ENCODE results near the gene RNU5B-1.
A peak's percentile ranks its signal among the peaks of the same experiment; 100 is the strongest.

Gene RNU5B-1

DNA sequence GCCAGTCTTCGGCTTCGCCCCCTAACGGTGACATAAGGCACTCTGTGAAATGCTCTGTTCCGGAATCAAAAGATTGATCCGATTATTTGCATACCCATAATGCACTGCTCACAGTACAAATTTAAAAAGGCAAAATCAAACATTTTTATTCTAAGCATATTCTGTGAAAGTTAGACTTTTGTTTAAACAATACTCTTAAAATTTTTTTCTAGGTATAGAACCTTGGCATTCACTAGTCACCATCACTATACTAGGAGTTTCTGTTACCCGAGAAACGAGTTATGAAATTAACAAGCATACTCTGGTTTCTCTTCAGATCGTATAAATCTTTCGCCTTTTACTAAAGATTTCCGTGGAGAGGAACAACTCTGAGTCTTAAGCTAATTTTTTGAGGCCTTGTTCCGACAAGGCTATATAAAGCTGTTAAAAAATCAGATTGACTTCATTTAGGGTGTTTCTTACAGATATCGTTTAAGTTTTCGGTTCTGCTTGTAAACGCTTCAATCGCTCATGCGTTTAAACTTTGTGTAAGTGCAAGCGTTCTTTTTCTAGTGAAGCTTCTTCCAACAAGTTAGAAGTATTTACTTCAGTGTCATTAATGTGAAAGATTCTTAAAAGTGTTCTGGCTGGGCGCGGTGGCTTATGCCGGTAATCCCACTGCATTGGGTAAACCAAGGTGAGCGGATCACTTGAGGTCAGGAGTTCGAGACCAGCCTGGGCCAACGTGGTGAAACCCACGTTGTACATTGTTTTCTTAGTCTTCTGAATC, at the start of gene RNU5B-1:
Gene RNU5B-1 (plus strand): TSS at position 297 of the 769 bp plus-strand sequence.
- DNase-seq, result peak; percentile 98

- no peak for DNase-seq
These were observed 49.7 kb upstream of the RNU5B-1 start for GRCh38 chr15:65254758-65255157.

GRCh38 chr15:65255486-65256140, 48.9 kb upstream of the RNU5B-1 start:
- DNase-seq, result no peak

DNA sequence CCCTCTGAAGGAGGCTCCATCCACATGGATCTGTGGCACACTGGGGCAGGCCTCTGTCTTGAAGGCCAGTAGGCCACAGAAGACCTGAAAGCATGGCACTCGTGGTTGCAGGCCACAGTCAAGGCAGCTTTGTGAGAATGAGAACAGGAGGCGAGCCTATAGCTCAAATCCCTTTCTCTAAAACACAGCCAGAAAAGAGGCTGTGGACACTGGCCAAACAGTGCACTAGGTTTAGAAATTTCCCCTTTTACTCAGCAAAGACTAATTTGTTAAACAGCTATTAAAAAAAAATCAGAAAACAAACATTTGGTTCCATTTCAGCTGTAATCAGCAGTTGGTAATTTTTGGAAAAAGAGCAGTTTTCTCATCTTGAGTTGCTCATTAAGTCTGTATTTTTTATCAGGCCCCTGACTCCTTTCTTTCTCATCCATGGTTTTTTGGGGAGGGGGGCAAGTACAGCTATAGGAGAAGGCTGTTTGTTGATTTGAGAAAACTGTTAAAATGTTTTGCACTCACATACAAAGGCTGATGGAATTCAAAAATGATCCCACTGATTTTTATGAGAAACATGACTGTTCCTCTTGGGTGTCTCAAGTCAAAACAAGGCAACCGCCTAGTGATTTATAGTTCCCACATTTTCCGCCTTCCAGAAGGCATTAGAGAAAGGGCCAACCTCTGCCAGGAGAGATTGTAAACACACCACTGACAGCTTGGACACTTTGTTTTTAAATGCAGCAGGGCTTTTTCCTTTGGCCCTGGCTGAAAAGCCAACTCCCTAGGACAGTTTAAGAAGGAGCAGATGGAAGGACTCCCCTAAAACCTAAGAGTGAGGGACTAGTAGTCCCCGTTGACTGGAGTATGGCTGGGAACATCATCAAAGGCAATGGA, 45.9 kb upstream of the RNU5B-1 start:
- DNase-seq, result peak; percentile 24

- no peak for DNase-seq
These were observed 45.1 kb upstream of the RNU5B-1 start for GRCh38 chr15:65259367-65259797.

- DNase-seq, result no peak
These were observed 43.5 kb upstream of the RNU5B-1 start for GRCh38 chr15:65260968-65261367.

DNA sequence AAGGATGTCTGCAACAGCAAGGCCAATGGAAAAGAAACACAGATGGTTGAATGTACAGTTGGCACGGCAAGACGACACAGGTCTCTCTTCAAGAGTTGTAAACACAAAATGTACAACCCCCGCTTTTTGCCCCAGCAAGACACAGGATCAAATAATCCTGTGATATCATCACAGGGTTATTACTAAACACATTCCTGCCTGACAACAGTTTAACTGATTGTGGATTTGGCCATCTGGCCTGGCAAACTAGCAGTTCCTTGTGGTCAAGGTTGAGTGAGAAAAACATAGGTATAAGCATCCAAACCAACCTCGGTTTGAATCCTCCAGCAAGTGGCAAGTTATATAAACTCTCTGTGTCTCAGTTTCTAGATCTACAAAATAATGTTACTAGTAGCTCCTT, 41.2 kb upstream of the RNU5B-1 start:
- peak; percentile 70 for DNase-seq

- no peak for DNase-seq
These were observed 39.5 kb upstream of the RNU5B-1 start for GRCh38 chr15:65264863-65265430.

- no peak for DNase-seq
These were observed 38.0 kb upstream of the RNU5B-1 start for GRCh38 chr15:65266469-65266868.

DNA sequence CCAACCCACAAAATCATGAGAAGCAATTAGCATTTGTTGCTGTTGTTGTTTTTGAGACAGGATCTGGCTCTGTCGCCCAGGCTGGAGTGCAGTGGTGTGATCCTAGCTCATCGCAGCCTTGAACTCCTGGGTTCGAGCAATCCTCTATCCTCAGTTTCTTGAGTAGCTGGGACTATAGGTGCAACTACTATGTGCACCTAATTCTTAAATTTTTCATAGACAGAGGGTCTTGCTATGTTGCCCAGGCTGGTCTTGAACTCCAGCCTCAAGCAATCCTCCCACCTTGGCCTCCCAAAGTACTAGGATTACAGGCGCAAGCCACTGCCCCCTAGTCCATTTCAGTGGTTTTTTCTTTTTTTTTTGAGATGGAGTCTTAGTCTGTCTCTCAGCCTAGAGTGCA, 36.1 kb upstream of the RNU5B-1 start:
- DNase-seq, result no peak

DNA sequence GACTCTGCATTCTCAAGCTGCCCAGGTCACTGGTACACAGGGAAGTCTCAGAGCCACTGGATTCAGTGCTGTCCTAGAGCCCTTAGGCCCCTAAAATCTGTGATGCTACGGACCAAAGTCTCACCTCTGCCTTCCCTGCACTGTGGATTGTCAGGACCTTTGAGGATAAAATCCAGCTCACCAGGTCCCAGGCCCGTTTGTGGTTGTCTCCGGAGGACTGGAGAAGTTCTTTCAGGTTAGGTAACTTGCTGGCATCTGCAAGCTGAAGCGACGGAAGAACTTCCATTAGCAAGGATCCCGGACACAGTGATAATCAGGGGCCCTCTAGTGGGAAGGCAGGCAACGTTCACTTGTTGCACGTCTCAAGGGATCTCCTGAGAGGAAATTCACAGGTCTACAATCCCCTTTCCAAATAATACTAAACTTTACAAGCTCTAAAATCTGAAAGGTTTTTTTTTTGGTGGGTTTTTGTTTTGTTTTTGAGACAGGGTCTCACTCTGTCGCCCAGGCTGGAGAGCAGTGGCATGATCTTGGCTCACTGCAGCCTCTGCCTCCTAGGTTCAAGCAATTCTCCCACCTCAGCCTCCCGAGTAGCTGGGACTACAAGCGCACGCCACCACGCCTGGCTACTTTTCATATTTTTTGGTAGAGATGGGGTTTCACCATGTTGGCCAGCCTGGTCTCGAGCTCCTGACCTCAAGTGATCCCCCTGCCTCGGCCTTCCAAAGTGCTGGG, 33.5 kb upstream of the RNU5B-1 start:
- peak; percentile 36 for DNase-seq

DNA sequence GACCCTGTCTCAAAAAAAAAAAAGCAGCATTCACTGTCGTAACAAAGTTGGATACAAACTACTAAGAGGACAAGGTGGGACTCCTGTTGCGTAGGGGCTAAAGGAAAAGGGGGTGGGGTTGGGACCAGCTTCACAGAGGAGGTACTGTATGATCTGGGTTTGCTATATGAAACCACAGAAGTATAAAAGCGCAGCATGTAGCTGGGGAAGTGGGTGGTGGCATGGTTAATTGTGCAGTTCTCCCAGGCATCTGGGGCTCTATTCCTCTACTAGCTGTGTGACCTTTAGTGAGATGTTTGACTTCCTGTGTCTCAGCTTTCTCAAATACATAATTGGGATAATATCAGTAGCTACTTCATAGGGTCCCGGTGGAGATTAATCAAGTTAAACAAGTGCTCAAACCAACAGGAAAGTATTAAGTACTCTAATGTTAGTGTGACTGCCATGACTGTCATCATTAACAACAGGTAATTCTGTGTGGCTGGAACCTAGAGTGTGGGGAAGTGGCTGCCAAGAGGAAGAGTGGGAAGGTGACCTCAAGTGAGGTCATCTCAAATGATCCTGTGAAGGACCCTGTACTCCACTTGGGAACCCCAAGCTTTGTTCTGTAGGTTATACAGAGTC, 29.3 kb upstream of the RNU5B-1 start:
- DNase-seq, result no peak

GRCh38 chr15:65275728-65276126, 28.8 kb upstream of the RNU5B-1 start:
- DNase-seq, result no peak

DNA sequence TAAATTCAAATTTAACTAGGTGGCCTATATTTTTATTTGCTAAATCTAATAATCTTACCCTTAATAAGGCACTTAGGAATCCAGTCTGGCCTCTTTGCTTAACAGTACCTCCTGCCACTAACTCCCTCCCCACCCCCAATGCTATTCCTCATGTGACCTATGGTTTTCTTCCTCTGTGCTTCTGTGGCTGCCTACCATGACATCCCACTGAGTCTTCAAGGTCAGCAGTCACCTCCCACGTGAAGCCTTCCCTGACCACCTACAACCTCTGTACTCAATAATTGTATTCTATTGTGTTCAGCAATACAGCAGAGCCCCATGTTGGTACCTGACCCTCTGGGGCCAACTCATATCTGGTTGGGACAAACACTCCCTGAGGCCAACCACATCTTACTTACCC, 27.5 kb upstream of the RNU5B-1 start:
- no peak for DNase-seq

DNA sequence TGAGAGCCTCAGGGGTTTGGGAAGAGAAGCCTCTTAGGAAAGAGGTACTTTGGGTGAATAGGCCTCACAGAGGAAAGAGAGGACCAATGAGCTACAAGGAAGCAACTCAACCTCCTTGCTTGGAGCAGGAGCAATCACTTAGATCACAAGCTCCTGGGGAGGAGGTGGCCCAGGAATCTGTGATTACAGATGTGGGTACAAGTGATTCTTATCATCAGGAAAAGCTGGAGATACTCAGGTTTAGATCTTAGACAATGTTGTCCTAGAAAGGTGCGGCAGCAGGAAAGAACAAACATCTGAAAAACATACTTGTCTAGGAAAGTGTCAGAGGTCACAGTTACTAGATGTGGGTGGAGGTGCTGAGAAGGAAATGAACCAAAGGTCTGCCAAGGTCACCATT, 26.0 kb upstream of the RNU5B-1 start:
- DNase-seq, result no peak

- no peak for DNase-seq
These were observed 19.0 kb upstream of the RNU5B-1 start for GRCh38 chr15:65285291-65286068.

GRCh38 chr15:65286069-65286703, 18.3 kb upstream of the RNU5B-1 start:
- no peak for DNase-seq

DNA sequence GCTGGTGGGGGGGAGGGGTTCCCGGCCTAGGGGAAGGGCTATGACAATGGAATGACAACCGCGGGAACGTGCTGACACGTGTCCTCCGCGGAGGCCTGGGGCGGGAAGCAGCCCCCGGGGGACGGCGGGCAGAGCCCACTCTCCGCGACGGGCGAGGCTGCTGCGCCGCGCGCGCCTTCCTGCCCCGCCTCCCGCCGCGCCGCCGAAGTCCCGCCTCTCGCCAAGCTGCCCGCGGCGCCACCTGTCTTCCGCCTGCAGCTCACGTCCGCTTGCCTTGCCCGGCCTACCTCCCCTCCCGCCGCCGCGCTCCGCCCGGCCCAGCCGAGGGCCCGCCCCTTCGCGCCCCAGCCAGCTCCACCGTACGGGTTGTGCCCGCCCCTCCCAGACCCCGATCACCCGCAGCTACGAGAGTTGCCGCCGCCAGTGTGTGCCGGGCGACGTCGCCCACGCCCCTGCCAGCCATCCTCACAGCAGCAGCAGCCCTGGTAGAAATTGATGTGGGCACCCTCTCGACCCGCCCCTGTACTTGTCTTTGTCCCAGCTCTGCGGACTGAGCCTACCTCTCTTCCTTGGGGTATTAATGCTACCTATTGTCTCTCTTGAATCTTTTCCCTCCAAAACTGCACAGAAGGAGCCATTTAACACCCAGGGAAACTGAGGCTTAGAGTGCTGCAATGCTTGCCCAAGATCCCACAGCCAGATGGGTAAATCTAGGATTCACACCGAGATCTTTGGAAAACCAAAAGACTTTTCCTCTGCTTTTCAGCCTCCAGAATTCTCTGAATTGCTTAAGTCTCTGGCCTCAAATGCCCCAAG, 17.6 kb upstream of the RNU5B-1 start, which contains the start of gene PARP16:
Gene PARP16 (minus strand): TSS at position 180 of the 816 bp plus-strand sequence. CDS start 457 bp downstream, outside the sequence.
- peak; percentile 75 for DNase-seq

GRCh38 chr15:65287520-65287855, 17.0 kb upstream of the RNU5B-1 start:
- no peak for DNase-seq

Data from DMS 273 treated with DMSO at 0.1 percent for 48 hours (cell line).